IMR-90 (cell line): ENCODE measurements around the gene PAAF1.

Source experiments
- FOS ChIP-seq: fragments of 150-350 bp; IDR thresholded peaks from 2 replicates; pipeline ENCODE4 v1.6.1; 2016; ENCODE audit warnings: low read depth, low read length
- MAFK ChIP-seq: IDR thresholded peaks from 2 replicates; pipeline ENCODE4 v1.6.1; 2012; ENCODE audit warnings: low read depth, low read length, improper control_type of control experiment
- MXI1 ChIP-seq: IDR thresholded peaks from 2 replicates; pipeline ENCODE4 v1.6.1; 2012; ENCODE audit warnings: low read depth, mild to moderate bottlenecking, low read length, moderate library complexity, borderline replicate concordance
- POLR2A ChIP-seq: IDR thresholded peaks from 2 replicates; pipeline ENCODE4 v1.6.1; 2012; ENCODE audit warnings: mild to moderate bottlenecking, low read depth, low read length
- TF ChIP-seq, protein P1 (sequence below): conservative IDR thresholded peaks from 2 replicates; pipeline ENCODE4 v1.5.1; 2012; ENCODE audit warnings: mild to moderate bottlenecking, low read depth, low read length, improper control_type of control experiment

DNA sequence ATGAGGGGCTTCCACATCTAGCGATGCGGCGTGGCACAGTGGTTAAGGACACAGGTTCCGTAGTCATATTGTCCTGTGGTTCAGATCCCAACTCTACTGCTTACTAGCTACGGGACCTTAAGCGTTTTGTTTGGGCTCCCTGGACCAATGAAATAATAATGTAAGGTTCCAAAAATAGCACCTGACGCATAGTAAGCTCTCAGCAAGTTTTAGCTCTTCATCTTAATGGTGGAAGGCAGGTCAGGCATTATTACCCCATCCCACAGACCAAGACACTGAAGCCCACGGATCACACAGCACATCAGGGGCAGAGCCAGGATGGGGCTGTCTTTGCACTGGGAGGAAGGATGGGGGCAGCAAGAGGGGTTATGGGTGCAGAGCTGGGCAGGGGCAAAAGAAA, 87.1 kb downstream of the PAAF1 start:
- TF ChIP-seq, protein P1, sequence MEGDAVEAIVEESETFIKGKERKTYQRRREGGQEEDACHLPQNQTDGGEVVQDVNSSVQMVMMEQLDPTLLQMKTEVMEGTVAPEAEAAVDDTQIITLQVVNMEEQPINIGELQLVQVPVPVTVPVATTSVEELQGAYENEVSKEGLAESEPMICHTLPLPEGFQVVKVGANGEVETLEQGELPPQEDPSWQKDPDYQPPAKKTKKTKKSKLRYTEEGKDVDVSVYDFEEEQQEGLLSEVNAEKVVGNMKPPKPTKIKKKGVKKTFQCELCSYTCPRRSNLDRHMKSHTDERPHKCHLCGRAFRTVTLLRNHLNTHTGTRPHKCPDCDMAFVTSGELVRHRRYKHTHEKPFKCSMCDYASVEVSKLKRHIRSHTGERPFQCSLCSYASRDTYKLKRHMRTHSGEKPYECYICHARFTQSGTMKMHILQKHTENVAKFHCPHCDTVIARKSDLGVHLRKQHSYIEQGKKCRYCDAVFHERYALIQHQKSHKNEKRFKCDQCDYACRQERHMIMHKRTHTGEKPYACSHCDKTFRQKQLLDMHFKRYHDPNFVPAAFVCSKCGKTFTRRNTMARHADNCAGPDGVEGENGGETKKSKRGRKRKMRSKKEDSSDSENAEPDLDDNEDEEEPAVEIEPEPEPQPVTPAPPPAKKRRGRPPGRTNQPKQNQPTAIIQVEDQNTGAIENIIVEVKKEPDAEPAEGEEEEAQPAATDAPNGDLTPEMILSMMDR, result no peak
- no peak for TF ChIP-seq MAFK
- TF ChIP-seq MXI1, result no peak
- no peak for TF ChIP-seq POLR2A
- TF ChIP-seq FOS, result no peak
